ENCODE data around the gene GUCA2A. TPM values are rescaled to one million over a fixed set of nuclear protein-coding genes. Genes with fewer than 3 reads are reported as not detected.

GUCA2A gene
- total and polyA plus RNA-seq, 9 of the 15 experiments (the other 6 are each of a cell fraction or from before 2014, with no cell fraction given): not detected

DNA sequence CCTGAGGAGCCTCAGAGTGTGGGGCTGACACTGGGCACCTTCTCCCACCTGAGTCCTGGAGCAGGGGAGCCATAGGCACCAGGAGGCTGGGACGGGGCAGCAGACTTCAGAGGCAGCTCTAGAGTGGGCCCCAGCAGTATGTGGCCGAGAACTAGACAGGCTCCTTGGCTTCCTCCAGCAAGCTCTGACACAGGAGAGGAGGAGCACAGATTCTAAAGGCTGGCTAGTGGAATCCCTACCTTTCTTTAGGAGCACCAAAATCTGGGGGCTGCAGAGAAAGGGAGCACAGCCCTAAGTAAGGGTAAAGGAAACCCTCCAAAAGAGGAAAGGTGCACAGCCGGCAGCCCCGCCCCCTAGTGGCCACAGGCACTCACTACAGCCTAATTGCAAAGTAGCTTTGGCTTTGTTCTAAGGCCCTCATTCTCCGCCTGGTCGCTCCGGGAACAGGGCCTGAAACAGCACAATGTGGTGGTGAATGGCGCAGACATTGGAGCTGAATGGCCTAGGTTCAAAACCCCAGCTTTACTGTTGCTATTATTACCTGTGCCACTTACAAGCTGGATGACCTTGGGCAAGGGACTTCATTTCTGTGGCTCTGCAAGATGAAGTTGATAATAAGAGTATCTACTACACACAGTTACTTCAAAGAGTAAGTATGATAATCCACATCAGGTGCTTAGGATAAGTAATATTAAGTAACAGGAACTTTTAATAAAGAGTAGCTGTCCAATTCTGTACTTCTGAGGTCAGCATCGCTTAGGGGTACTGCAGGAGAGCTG is 8.8 kb upstream of the GUCA2A start:
- Histone ChIP-seq H3K79me2 (ENCODE audit: control insufficient read depth, insufficient read depth, low read length) (no peaks in the 10 kb centered on the region), H3K27ac (ENCODE audit: extremely low read depth, low read depth, low read length) (no peak overlapping the region), H3K4me2 (ENCODE audit: insufficient read depth, low read length) (no peak overlapping the region), H3K9me3 (replicated peaks; ENCODE audit: control insufficient read depth, insufficient read depth, low read depth, low read length) (no peaks in the 10 kb centered on the region), H3K27me3 (ENCODE audit: control insufficient read depth in 2 of 2, insufficient read depth in 2 of 2, low read length in 2 of 2) (no peaks in the 10 kb centered on the region), H3K4me1 (replicated peaks in 1 of 2; ENCODE audit: control insufficient read depth in 2 of 2, insufficient read depth in 2 of 2, low read length in 2 of 2) (peaks cover 0 to under 1% of the 10 kb centered on the region in 2 experiments; a peak in 2 of 5 replicates), H3K9me1 (ENCODE audit: control insufficient read depth, insufficient read depth, low read length) (no peaks in the 10 kb centered on the region), H2AFZ (ENCODE audit: low read depth, low read length) (no peak overlapping the region), H4K20me1 (replicated peaks; ENCODE audit: control insufficient read depth, insufficient read depth, low read length) (peaks cover 10% of the 10 kb centered on the region; the same call in 1 of the 2 replicates), H3K9ac (ENCODE audit: insufficient read depth in 1 of 2, low read depth in 2 of 2, low read length in 2 of 2) (0 out of 4 replicates have a peak overlapping the region, but pooled peaks of 1 of the 2 experiments have one; percentile 8), H3K36me3 (ENCODE audit: control insufficient read depth, insufficient read depth, low read length) (peaks cover 7% of the 10 kb centered on the region; the same call in 1 of the 3 replicates), H3K4me3 (no peak overlapping the region)
- POLR2A ChIA-PET: interaction anchor here (1.0 to 2.0 kb wide), 3 partner anchors 10 to 14 kb away, joined by 3 to 5 read pairs (median 3); no protein-coding TSS in a partner anchor
- BruUV-seq (replicated peaks): no TSS peak
- in situ Hi-C loops (cut with MboI): no loop called here
- FAIRE-seq (peak; percentile 71), ATAC-seq (peak; percentile 89), DNase-seq (ENCODE audit: extremely low read depth in 1 of 4, low spot score in 3 of 4) (peak; percentile 74 to 84 (median 82))
- WGBS (ENCODE audit: insufficient coverage, low coverage, missing lambda C conversion rate): 30% methylated on average over 9 of the region's 9 CpGs
- intact Hi-C loops (cut with micrococcal nuclease): loop anchor here (10.0 kb wide), 1 partner anchor 599 kb away; no protein-coding TSS in a partner anchor
- CTCF ChIA-PET (ENCODE audit: low intra/inter-chr PET ratio): interaction anchor here (1.1 kb wide), 1 partner anchor 27 kb away, joined by 5 read pairs; no protein-coding TSS in a partner anchor
- TF ChIP-seq RAD21 (CRISPR knock-in tag; conservative IDR thresholded peaks at IDR 0.05 in 1 of 2, IDR thresholded peaks at IDR 0.05 in 1 of 2) (peak; percentile 56 to 73), STAG1 (CRISPR knock-in tag; IDR thresholded peaks at IDR 0.05; ENCODE audit: borderline replicate concordance) (no peak), ATF7 (IDR thresholded peaks at IDR 0.05) (0 out of 2 replicates have a peak, but pooled peaks have one; percentile 17), MYNN (IDR thresholded peaks at IDR 0.05) (no peak), MYNN (CRISPR knock-in tag; IDR thresholded peaks at IDR 0.05) (no peak), ZNF263 (CRISPR knock-in tag; IDR thresholded peaks at IDR 0.05; ENCODE audit: borderline replicate concordance) (peak; percentile 68; the same call in 1 of the 2 replicates), ZNF766 (CRISPR knock-in tag; conservative IDR thresholded peaks at IDR 0.05) (peak; percentile 77; the same call in 1 of the 2 replicates), MTA3 (IDR thresholded peaks at IDR 0.05; ENCODE audit: borderline replicate concordance) (0 out of 2 replicates have a peak, but pooled peaks have one; percentile 31), NUFIP1 (IDR thresholded peaks at IDR 0.05; ENCODE audit: partially characterized antibody) (no peak)
- TF ChIP-seq, protein P1, sequence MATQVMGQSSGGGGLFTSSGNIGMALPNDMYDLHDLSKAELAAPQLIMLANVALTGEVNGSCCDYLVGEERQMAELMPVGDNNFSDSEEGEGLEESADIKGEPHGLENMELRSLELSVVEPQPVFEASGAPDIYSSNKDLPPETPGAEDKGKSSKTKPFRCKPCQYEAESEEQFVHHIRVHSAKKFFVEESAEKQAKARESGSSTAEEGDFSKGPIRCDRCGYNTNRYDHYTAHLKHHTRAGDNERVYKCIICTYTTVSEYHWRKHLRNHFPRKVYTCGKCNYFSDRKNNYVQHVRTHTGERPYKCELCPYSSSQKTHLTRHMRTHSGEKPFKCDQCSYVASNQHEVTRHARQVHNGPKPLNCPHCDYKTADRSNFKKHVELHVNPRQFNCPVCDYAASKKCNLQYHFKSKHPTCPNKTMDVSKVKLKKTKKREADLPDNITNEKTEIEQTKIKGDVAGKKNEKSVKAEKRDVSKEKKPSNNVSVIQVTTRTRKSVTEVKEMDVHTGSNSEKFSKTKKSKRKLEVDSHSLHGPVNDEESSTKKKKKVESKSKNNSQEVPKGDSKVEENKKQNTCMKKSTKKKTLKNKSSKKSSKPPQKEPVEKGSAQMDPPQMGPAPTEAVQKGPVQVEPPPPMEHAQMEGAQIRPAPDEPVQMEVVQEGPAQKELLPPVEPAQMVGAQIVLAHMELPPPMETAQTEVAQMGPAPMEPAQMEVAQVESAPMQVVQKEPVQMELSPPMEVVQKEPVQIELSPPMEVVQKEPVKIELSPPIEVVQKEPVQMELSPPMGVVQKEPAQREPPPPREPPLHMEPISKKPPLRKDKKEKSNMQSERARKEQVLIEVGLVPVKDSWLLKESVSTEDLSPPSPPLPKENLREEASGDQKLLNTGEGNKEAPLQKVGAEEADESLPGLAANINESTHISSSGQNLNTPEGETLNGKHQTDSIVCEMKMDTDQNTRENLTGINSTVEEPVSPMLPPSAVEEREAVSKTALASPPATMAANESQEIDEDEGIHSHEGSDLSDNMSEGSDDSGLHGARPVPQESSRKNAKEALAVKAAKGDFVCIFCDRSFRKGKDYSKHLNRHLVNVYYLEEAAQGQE (IDR thresholded peaks at IDR 0.05; ENCODE audit: borderline replicate concordance): peak; percentile 49; the same call in 1 of the 2 replicates
- TF ChIP-seq, protein P1 (CRISPR knock-in tag; IDR thresholded peaks at IDR 0.05; ENCODE audit: low read depth): no peak

All from K562 (cell line).